Kidney epithelial cell (primary cell): ENCODE measurements around the gene SRP19. TPM values are rescaled to one million over a fixed set of nuclear protein-coding genes. Genes with fewer than 3 reads are reported as not detected.

Source experiments
- DNase-seq: peaks from one replicate; pipeline ENCODE4 v3.0.0-alpha.2; 2010; ENCODE audit warnings: low read depth
- H3K27me3 ChIP-seq: 2 replicates; pipeline ENCODE4 v1.6.0; 2011; ENCODE audit warnings: low read length; ENCODE audit not compliant: control insufficient read depth, insufficient read depth
- H3K36me3 ChIP-seq: 2 replicates; pipeline ENCODE4 v1.5.1; 2011; ENCODE audit warnings: low read length; ENCODE audit not compliant: control insufficient read depth, insufficient read depth
- H3K4me3 ChIP-seq: 2 replicates; pipeline ENCODE4 v1.5.1; 2011; ENCODE audit warnings: low read depth, mild to moderate bottlenecking, control low read depth, low read length
- total RNA-seq: library from RNA; depleted of rRNA; stranded (reverse); fragments of >200 nt; gene quantifications from 2 replicates; pipeline ENCODE4 v1.2.3, GENCODE V29; 2015
- TF ChIP-seq, protein P1 (sequence below): IDR thresholded peaks from 2 replicates; pipeline ENCODE4 v1.5.1; 2011; ENCODE audit warnings: mild to moderate bottlenecking, moderate library complexity, low read length, control low read depth, inconsistent platforms; ENCODE audit not compliant: insufficient read depth, poor library complexity, severe bottlenecking

The SRP19 gene
- total RNA-seq, 1 donor from 2014 or later: 139 TPM

DNA sequence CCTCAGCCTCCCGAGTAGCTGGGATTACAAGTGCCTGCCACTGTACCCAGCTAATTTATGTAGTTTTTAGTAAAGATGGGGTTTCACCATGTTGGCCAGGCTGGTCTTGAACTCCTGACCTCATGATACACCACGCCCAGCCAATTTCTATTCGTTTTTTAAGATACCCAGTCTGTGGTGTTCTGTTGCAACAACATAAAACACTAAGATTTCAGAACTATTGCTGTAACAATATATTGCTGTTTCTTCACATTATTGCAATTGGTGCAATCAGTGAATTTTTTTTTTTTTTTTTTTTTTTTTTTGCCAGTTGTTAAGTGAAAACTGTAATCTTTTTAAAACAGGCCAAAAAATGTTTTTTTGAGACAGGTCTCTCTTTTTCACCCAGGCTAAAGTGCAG, 9.9 kb downstream of the SRP19 start:
- TF ChIP-seq, protein P1, sequence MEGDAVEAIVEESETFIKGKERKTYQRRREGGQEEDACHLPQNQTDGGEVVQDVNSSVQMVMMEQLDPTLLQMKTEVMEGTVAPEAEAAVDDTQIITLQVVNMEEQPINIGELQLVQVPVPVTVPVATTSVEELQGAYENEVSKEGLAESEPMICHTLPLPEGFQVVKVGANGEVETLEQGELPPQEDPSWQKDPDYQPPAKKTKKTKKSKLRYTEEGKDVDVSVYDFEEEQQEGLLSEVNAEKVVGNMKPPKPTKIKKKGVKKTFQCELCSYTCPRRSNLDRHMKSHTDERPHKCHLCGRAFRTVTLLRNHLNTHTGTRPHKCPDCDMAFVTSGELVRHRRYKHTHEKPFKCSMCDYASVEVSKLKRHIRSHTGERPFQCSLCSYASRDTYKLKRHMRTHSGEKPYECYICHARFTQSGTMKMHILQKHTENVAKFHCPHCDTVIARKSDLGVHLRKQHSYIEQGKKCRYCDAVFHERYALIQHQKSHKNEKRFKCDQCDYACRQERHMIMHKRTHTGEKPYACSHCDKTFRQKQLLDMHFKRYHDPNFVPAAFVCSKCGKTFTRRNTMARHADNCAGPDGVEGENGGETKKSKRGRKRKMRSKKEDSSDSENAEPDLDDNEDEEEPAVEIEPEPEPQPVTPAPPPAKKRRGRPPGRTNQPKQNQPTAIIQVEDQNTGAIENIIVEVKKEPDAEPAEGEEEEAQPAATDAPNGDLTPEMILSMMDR: no peak
- no peak overlapping the region for H3K4me3 ChIP-seq
- no peak for DNase-seq
- H3K27me3 ChIP-seq: no peaks in the 10 kb centered on the region
- peaks cover 1% of the 10 kb centered on the region for H3K36me3 ChIP-seq

DNA sequence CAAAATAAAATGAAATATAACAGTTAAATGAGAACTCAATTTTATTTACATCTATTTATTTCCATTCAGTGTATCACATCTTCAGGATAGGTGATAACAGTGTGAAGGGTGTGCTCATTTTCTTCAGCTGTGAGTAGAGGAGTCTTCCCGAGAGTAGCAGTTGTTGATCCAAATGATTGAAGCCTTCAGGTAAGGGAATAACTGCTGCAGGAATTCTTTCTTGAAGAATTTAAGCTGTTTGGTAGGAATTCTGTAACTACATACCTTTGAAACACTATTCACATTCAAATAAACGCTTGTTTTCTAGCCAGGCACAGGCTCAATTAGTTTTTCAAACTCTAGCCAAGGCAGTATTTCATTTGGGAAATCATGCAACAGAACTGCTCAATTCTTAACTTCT, 15.3 kb downstream of the SRP19 start:
- TF ChIP-seq, protein P1: no peak
- H3K27me3 ChIP-seq: no peaks in the 10 kb centered on the region

DNA sequence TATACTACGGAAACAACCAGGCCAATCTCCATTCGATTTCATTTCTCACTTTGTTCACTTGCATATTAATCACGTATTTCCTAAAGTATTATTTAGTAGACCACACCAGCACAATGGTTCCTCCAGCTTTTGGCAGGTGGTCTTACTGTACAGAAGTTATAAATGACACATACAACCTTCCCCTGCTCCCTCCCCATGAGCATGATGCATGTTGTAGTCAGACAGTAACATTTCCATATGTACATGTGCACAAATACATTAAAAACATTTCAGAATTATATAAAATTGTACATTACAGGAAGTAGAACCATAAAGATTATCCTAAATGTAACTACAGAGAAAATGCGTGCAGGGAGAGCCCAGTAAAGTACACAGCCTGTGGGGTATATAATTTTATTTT, 17.0 kb downstream of the SRP19 start:
- no peaks in the 10 kb centered on the region for H3K36me3 ChIP-seq
- H3K4me3 ChIP-seq: no peak overlapping the region
- DNase-seq: no peak
- H3K27me3 ChIP-seq: no peaks in the 10 kb centered on the region
- TF ChIP-seq, protein P1: no peak

More for the DNA sequence above, 15.3 kb downstream of the SRP19 start:
- no peak for DNase-seq
- H3K36me3 ChIP-seq: no peaks in the 10 kb centered on the region
- no peak overlapping the region for H3K4me3 ChIP-seq

DNA sequence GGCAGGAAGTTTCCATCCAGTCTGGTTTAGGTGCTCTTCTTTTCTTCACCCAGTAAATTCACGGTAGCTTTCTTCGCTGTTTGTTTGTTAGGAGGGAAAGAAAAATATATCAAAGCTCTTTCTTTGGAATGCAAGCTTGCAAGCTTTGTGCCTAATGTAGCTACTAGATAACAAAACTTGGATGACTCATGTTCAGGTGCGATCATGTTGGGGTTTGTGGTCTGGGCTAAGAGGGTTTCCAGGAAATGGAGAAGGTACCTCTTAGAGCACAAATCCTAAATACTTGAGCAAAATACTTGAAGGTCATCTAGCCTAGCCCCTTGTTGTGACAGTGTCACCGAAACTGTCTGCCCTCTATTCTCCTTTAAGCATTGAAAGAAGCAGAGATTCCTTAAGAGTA, 17.7 kb downstream of the SRP19 start:
- Histone ChIP-seq H3K4me3 (no peak overlapping the region), H3K27me3 (no peaks in the 10 kb centered on the region), H3K36me3 (no peaks in the 10 kb centered on the region)
- TF ChIP-seq, protein P1: no peak
- DNase-seq: peak; percentile 29

DNA sequence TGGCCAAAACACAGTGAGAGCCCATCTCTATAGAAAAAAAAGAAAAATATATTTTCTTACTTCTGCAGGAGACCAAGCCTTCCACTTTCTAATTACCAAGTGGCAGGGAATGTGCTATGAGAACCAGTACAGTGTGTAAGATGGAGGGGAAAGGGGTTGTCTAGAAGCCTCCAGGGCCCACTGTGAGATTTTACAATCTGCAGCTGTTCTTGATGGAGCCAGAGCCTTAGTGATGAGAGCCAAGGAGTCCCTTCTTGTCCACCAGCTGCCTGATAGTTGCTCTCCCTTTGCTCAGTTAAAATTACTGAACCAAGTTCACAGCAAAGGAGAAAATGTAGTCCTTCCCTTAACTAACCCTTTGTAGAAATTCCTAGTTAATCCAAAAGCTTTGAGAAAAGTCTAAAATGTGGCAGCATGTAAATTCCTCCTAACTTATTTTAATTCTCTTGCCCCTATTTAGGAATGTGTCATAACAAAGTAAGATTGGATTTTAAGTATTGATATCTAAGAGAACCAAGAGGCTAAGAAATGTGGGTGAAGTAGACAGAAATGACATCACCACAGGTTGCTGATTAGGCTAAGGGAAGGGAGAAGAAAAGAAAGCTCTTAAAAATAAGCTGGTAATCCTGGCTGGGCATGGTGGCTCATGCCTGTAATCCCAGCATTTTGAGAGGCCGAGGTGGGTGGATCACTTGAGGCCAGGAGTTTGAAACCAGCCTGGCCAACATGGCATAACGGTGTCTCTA, 19.3 kb downstream of the SRP19 start:
- Histone ChIP-seq H3K4me3 (no peak overlapping the region), H3K27me3 (no peaks in the 10 kb centered on the region), H3K36me3 (peaks cover 2% of the 10 kb centered on the region)
- no peak for DNase-seq
- TF ChIP-seq, protein P1: no peak

DNA sequence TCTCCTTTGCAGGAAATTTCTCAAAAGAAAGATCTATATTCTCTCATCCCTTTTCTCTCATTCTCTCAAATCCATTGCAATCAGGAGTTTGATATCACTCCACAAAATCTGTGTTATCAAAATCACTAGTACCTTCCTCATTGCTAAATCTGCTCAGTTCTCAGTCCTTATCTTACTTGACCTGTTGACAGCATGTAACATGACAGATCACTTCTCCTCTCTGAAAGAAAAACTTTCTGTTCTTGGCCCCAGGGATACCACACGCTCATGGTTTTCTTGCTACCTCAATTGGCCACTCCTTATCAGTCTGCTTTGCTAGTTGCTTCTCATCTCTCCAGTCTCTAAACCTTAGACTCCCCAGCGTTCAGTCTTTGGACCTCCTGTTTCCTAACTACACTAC, 22.1 kb downstream of the SRP19 start:
- TF ChIP-seq, protein P1: no peak
- Histone ChIP-seq H3K36me3 (peaks cover 2% of the 10 kb centered on the region), H3K27me3 (no peaks in the 10 kb centered on the region), H3K4me3 (no peak overlapping the region)
- DNase-seq: no peak
